Brain microvascular endothelial cell (primary cell): ENCODE results near the gene MACROD1.

Source experiments
- DNase-seq: peaks from one replicate; pipeline ENCODE4 v3.0.0-alpha.2; 2020
- H3K27ac ChIP-seq: fragments of 250-450 bp; sonication (Bioruptor Pico); 2 replicates; pipeline ENCODE4 v1.5.1; 2020; ENCODE audit warnings: mild to moderate bottlenecking, moderate library complexity
- H3K27me3 ChIP-seq: fragments of 250-450 bp; sonication (Bioruptor Pico); replicated peaks from 2 replicates; pipeline ENCODE4 v1.5.1; 2020; ENCODE audit warnings: mild to moderate bottlenecking
- H3K36me3 ChIP-seq: fragments of 250-450 bp; sonication (Bioruptor Pico); replicated peaks from 2 replicates; pipeline ENCODE4 v1.5.1; 2020; ENCODE audit warnings: mild to moderate bottlenecking
- H3K4me3 ChIP-seq: 2 replicates; pipeline ENCODE4 v1.5.1; 2011; ENCODE audit warnings: low read depth, mild to moderate bottlenecking, control low read depth, low read length, moderate library complexity
- CTCF ChIP-seq: IDR thresholded peaks from 2 replicates; pipeline ENCODE4 v1.5.1; 2011; ENCODE audit warnings: low read depth, mild to moderate bottlenecking, moderate library complexity, low read length, control low read depth, inconsistent platforms; ENCODE audit errors: missing control alignments
- in situ Hi-C: cut with HindIII; loops from 2 replicates; pipeline ENCODE4 v1.10.0; 2017; ENCODE audit warnings: low sequenced_read_pairs, low pct_ligation_motif_present

MACROD1 gene

GRCh38 chr11:64204080-64204440 is 38.1 kb upstream of the MACROD1 start:
- Histone ChIP-seq H3K4me3 (no peak overlapping the region), H3K27ac (no peak overlapping the region), H3K27me3 (no peaks in the 10 kb centered on the region), H3K36me3 (peaks cover 62% of the 10 kb centered on the region)
- in situ Hi-C loops, result no loop called here
- no peak for TF ChIP-seq CTCF
- DNase-seq, result no peak

- in situ Hi-C loops, result no loop called here
- Histone ChIP-seq H3K4me3 (no peak overlapping the region), H3K36me3 (peaks cover 65% of the 10 kb centered on the region), H3K27me3 (no peaks in the 10 kb centered on the region), H3K27ac (no peak overlapping the region)
- TF ChIP-seq CTCF, result no peak
- no peak for DNase-seq
Measured at GRCh38 chr11:64203421-64204079, 37.6 kb upstream of the MACROD1 start.

- Histone ChIP-seq H3K36me3 (peaks cover 71% of the 10 kb centered on the region), H3K4me3 (no peak overlapping the region), H3K27ac (no peak overlapping the region), H3K27me3 (no peaks in the 10 kb centered on the region)
- in situ Hi-C loops, result no loop called here
- no peak for TF ChIP-seq CTCF
- no peak for DNase-seq
Measured at GRCh38 chr11:64202992-64203391, 37.1 kb upstream of the MACROD1 start.

GRCh38 chr11:64201543-64201942 is 35.6 kb upstream of the MACROD1 start:
- Histone ChIP-seq H3K27ac (no peak overlapping the region), H3K27me3 (no peaks in the 10 kb centered on the region), H3K36me3 (peaks cover 80% of the 10 kb centered on the region), H3K4me3 (no peak overlapping the region)
- in situ Hi-C loops, result no loop called here
- TF ChIP-seq CTCF, result no peak
- DNase-seq, result no peak

GRCh38 chr11:64198511-64198910 is 32.6 kb upstream of the MACROD1 start:
- peaks cover 92% of the 10 kb centered on the region for H3K36me3 ChIP-seq
- no peaks in the 10 kb centered on the region for H3K27me3 ChIP-seq
- no peak for TF ChIP-seq CTCF
- no peak for DNase-seq
- in situ Hi-C loops, result no loop called here
- H3K4me3 ChIP-seq, result no peak overlapping the region
- no peak overlapping the region for H3K27ac ChIP-seq

- peaks cover 88% of the 10 kb centered on the region for H3K36me3 ChIP-seq
- in situ Hi-C loops, result no loop called here
Measured at GRCh38 chr11:64196626-64197025, 30.7 kb upstream of the MACROD1 start.

More at GRCh38 chr11:64196626-64197025, 30.7 kb upstream of the MACROD1 start:
- no peak overlapping the region for H3K4me3 ChIP-seq
- no peaks in the 10 kb centered on the region for H3K27me3 ChIP-seq
- DNase-seq, result no peak
- TF ChIP-seq CTCF, result no peak
- H3K27ac ChIP-seq, result no peak overlapping the region
